ENCODE data around the gene TDRD7.

- TF ChIP-seq POLR2A (IDR thresholded peaks at IDR 0.05): no peak
- TF ChIP-seq CTCF (IDR thresholded peaks at IDR 0.05): no peak
These were observed 26.8 kb downstream of the TDRD7 start for GRCh38 chr9:97438666-97439065.
